ENCODE results near the gene MTCH1. TPM values are rescaled to one million over a fixed set of nuclear protein-coding genes. Genes with fewer than 3 reads are reported as not detected.
"Not testable (repeated sequence)": the region's sequence is repeated elsewhere in the genome, so short reads cannot be mapped to it uniquely, and the experiment has no call there.

MTCH1 gene
- total RNA-seq, 1 donor from 2014 or later = 179 TPM

GRCh38 chr6:36954262-36954931 is 31.6 kb downstream of the MTCH1 start, which contains the start of gene PI16:
TSS of gene PI16 (plus strand) at chr6:36954738. CDS start at chr6:36954761, 23 bp downstream.
- DNase-seq (ENCODE audit: low read depth in 2 of 2) = no peak

GRCh38 chr6:36953931-36954261 is 32.1 kb downstream of the MTCH1 start:
- DNase-seq (ENCODE audit: low read depth in 2 of 2) = no peak

GRCh38 chr6:36949636-36950035 is 36.4 kb downstream of the MTCH1 start:
- DNase-seq (ENCODE audit: low read depth in 2 of 2) = peak; percentile 34 to 88

GRCh38 chr6:36949076-36949475 is 36.9 kb downstream of the MTCH1 start:
- not testable (repeated sequence) for DNase-seq (ENCODE audit: low read depth in 2 of 2)

- DNase-seq (ENCODE audit: low read depth in 2 of 2) = peak in 1 of 2 donors; percentile 57
Measured at GRCh38 chr6:36947570-36948351, 38.2 kb downstream of the MTCH1 start.

- no peak for DNase-seq (ENCODE audit: low read depth in 2 of 2)
Measured at GRCh38 chr6:36946526-36946925, 39.5 kb downstream of the MTCH1 start.

GRCh38 chr6:36945301-36945700 is 40.7 kb downstream of the MTCH1 start:
- peak; percentile 38 to 66 for DNase-seq (ENCODE audit: low read depth in 2 of 2)

- no peak for DNase-seq (ENCODE audit: low read depth in 2 of 2)
Measured at GRCh38 chr6:36944650-36945049, 41.3 kb downstream of the MTCH1 start.

GRCh38 chr6:36942329-36942728 is 43.7 kb downstream of the MTCH1 start:
- DNase-seq (ENCODE audit: low read depth in 2 of 2) = not testable (repeated sequence)

GRCh38 chr6:36941561-36941960 is 44.4 kb downstream of the MTCH1 start:
- DNase-seq (ENCODE audit: low read depth in 2 of 2) = not testable (repeated sequence)

- no peak for DNase-seq (ENCODE audit: low read depth in 2 of 2)
Measured at GRCh38 chr6:36940027-36940426, 46.0 kb downstream of the MTCH1 start.

GRCh38 chr6:36939005-36939404 is 47.0 kb downstream of the MTCH1 start:
- not testable (repeated sequence) for DNase-seq (ENCODE audit: low read depth in 2 of 2)

GRCh38 chr6:36938536-36938935 is 47.5 kb downstream of the MTCH1 start:
- no peak for DNase-seq (ENCODE audit: low read depth in 2 of 2)

- no peak for DNase-seq (ENCODE audit: low read depth in 2 of 2)
Measured at GRCh38 chr6:36937896-36938295, 48.1 kb downstream of the MTCH1 start.

- DNase-seq (ENCODE audit: low read depth in 2 of 2) = no peak
Measured at GRCh38 chr6:36936824-36937223, 49.2 kb downstream of the MTCH1 start.

GRCh38 chr6:36934901-36935300 is 51.1 kb downstream of the MTCH1 start:
- DNase-seq (ENCODE audit: low read depth in 2 of 2) = no peak

- DNase-seq (ENCODE audit: low read depth in 2 of 2) = no peak
Measured at GRCh38 chr6:36933519-36933918, 52.5 kb downstream of the MTCH1 start.

GRCh38 chr6:36933102-36933501 is 52.9 kb downstream of the MTCH1 start:
- peak in 1 of 2 donors; percentile 36 for DNase-seq (ENCODE audit: low read depth in 2 of 2)

- no peak for DNase-seq (ENCODE audit: low read depth in 2 of 2)
Measured at GRCh38 chr6:36930483-36930882, 55.5 kb downstream of the MTCH1 start.

- no peak for DNase-seq (ENCODE audit: low read depth in 2 of 2)
Measured at GRCh38 chr6:36929607-36930006, 56.4 kb downstream of the MTCH1 start.

GRCh38 chr6:36929152-36929551 is 56.8 kb downstream of the MTCH1 start:
- DNase-seq (ENCODE audit: low read depth in 2 of 2) = no peak

- no peak for DNase-seq (ENCODE audit: low read depth in 2 of 2)
Measured at GRCh38 chr6:36928547-36928918, 57.5 kb downstream of the MTCH1 start.
